Memory B cell (primary cell): ENCODE measurements around the gene FGB.
A peak's percentile ranks its signal among the peaks of the same experiment; 100 is the strongest.

ENCODE experiments used
- ATAC-seq: fragments of 150-1000 bp; cut with Tn5 transposase; 2 replicates; pipeline ENCODE4 v1.10.0; 2021; ENCODE audit warnings: low read depth, mild to moderate bottlenecking, moderate library complexity
- DNase-seq, 2 donors: peaks; one replicate each; pipeline ENCODE4 v3.0.0; 2022; ENCODE audit warnings: low spot score in 2 of 2
- H3K27ac Mint-ChIP-seq: one replicate; pipeline ENCODE4 v1.8.0; 2022; ENCODE audit warnings: mild to moderate bottlenecking, moderate library complexity, mixed read lengths
- H3K27me3 Mint-ChIP-seq: one replicate; pipeline ENCODE4 v1.8.0; 2022; ENCODE audit warnings: mixed read lengths
- H3K36me3 Mint-ChIP-seq: one replicate; pipeline ENCODE4 v1.8.0; 2022; ENCODE audit warnings: mild to moderate bottlenecking, mixed read lengths
- H3K4me1 Mint-ChIP-seq: one replicate; pipeline ENCODE4 v1.8.0; 2022; ENCODE audit warnings: mixed read lengths
- H3K4me3 Mint-ChIP-seq: one replicate; pipeline ENCODE4 v1.8.0; 2022; ENCODE audit warnings: mild to moderate bottlenecking, moderate library complexity, mixed read lengths
- H3K9me3 Mint-ChIP-seq: one replicate; pipeline ENCODE4 v1.8.0; 2022; ENCODE audit warnings: mixed read lengths

Gene FGB

GRCh38 chr4:154614306-154614705 lies 51.5 kb downstream of the FGB start:
- ATAC-seq (no peak), DNase-seq (no peak)
- Mint-ChIP-seq H3K27me3 (peaks cover 2% of the 10 kb centered on the region), H3K9me3 (no peaks in the 10 kb centered on the region), H3K36me3 (no peaks in the 10 kb centered on the region), H3K27ac (no peak overlapping the region), H3K4me3 (no peak overlapping the region), H3K4me1 (peaks cover 8% of the 10 kb centered on the region)

- Mint-ChIP-seq H3K27me3 (peaks cover 2% of the 10 kb centered on the region), H3K4me3 (no peak overlapping the region), H3K9me3 (no peaks in the 10 kb centered on the region), H3K4me1 (peaks cover 8% of the 10 kb centered on the region), H3K36me3 (no peaks in the 10 kb centered on the region), H3K27ac (no peak overlapping the region)
- no peak for DNase-seq
- no peak for ATAC-seq
Measured at GRCh38 chr4:154615211-154615610, 52.4 kb downstream of the FGB start.

- no peaks in the 10 kb centered on the region for H3K36me3 Mint-ChIP-seq
- peaks cover 2% of the 10 kb centered on the region for H3K27me3 Mint-ChIP-seq
- H3K27ac Mint-ChIP-seq = no peak overlapping the region
- peaks cover 8% of the 10 kb centered on the region for H3K4me1 Mint-ChIP-seq
- DNase-seq (no peak), ATAC-seq (no peak)
- H3K9me3 Mint-ChIP-seq = no peaks in the 10 kb centered on the region
- H3K4me3 Mint-ChIP-seq = no peak overlapping the region
Measured at GRCh38 chr4:154616287-154616686, 53.5 kb downstream of the FGB start.

- H3K27me3 Mint-ChIP-seq = peaks cover 2% of the 10 kb centered on the region
- H3K9me3 Mint-ChIP-seq = no peaks in the 10 kb centered on the region
- H3K27ac Mint-ChIP-seq = peak overlapping the region; percentile 79
- H3K4me3 Mint-ChIP-seq = peak overlapping the region; percentile 18
- no peak for DNase-seq
- peaks cover 8% of the 10 kb centered on the region for H3K4me1 Mint-ChIP-seq
- ATAC-seq = peak; percentile 81
- H3K36me3 Mint-ChIP-seq = no peaks in the 10 kb centered on the region
Measured at GRCh38 chr4:154616731-154617130, 53.9 kb downstream of the FGB start.

- H3K4me1 Mint-ChIP-seq = peaks cover 8% of the 10 kb centered on the region
- DNase-seq (no peak), ATAC-seq (no peak)
- H3K9me3 Mint-ChIP-seq = no peaks in the 10 kb centered on the region
- H3K36me3 Mint-ChIP-seq = no peaks in the 10 kb centered on the region
- H3K27ac Mint-ChIP-seq = no peak overlapping the region
- H3K27me3 Mint-ChIP-seq = peaks cover 2% of the 10 kb centered on the region
- no peak overlapping the region for H3K4me3 Mint-ChIP-seq
Measured at GRCh38 chr4:154617820-154618317, 55.1 kb downstream of the FGB start.

GRCh38 chr4:154618708-154619315 lies 56.0 kb downstream of the FGB start:
- no peaks in the 10 kb centered on the region for H3K36me3 Mint-ChIP-seq
- H3K27ac Mint-ChIP-seq = no peak overlapping the region
- H3K4me3 Mint-ChIP-seq = no peak overlapping the region
- DNase-seq = peak; percentile 34 to 40
- H3K9me3 Mint-ChIP-seq = no peaks in the 10 kb centered on the region
- peaks cover 8% of the 10 kb centered on the region for H3K4me1 Mint-ChIP-seq
- peak; percentile 70 for ATAC-seq
- peaks cover under 1% of the 10 kb centered on the region for H3K27me3 Mint-ChIP-seq

GRCh38 chr4:154620111-154620510 lies 57.3 kb downstream of the FGB start:
- H3K4me1 Mint-ChIP-seq = peaks cover 8% of the 10 kb centered on the region

More at GRCh38 chr4:154620111-154620510, 57.3 kb downstream of the FGB start:
- ATAC-seq (no peak), DNase-seq (no peak)
- Mint-ChIP-seq H3K27ac (no peak overlapping the region), H3K27me3 (no peaks in the 10 kb centered on the region), H3K36me3 (no peaks in the 10 kb centered on the region), H3K9me3 (no peaks in the 10 kb centered on the region), H3K4me3 (no peak overlapping the region)
